HCT116 (cell line): ENCODE data around the gene DTX1. TPM values are rescaled to one million over a fixed set of nuclear protein-coding genes. Genes with fewer than 3 reads are reported as not detected.

Source experiments
- ATAC-seq: fragments of 200-7000 bp; cut with Tn5 transposase; 2 replicates; pipeline ENCODE4 v1.9.1; 2020; ENCODE audit warnings: mild to moderate bottlenecking, moderate library complexity
- BruUV-seq: library from RNA; stranded (reverse); fragments of 400-500 nt; replicated peaks from 2 replicates; lab custom pipeline; 2021; lab: Mats Ljungman, UMichigan
- CTCF ChIA-PET: fragments of 300-600 bp; sonication (Branson Sonifier 250); formaldehyde crosslinking; loops from one replicate; lab custom pipeline; 2021; ENCODE audit warnings: antibody characterized with exemption; lab: Charles Lee
- POLR2A ChIA-PET: fragments of 300-600, 350-600 bp; sonication (Branson Sonifier 250); formaldehyde crosslinking; loops from one replicate; lab custom pipeline; 2021; ENCODE audit warnings: antibody characterized with exemption; lab: Charles Lee
- RAD21 ChIA-PET, 2 experiments: fragments of 300-600 bp; sonication (Branson Sonifier 250); formaldehyde crosslinking; loops; one replicate each; lab custom pipeline; 2023; ENCODE audit warnings: low total read pairs in 2 of 2; ENCODE audit not compliant: uncharacterized antibody in 2 of 2, unreplicated experiment in 2 of 2, low non-redundant PET in 1 of 2; lab: Charles Lee
- DNase-seq: peaks from one replicate; pipeline ENCODE4 v3.0.0-alpha.2; 2010; ENCODE audit warnings: low read depth, low spot score
- H2AFZ ChIP-seq: fragments of 200-600 bp; shearing (Covaris generic), sonication (generic); 2 replicates; pipeline ENCODE4 v1.6.1; 2017; ENCODE audit warnings: low read depth, mixed run types, mixed read lengths, antibody characterized with exemption, low read length; ENCODE audit not compliant: poor library complexity, severe bottlenecking
- H3K27ac ChIP-seq: 2 replicates; pipeline ENCODE4 v1.5.1; 2012; ENCODE audit warnings: low read depth, low read length
- H3K27me3 ChIP-seq: fragments of 200-600 bp; sonication (generic); 2 replicates; pipeline ENCODE4 v1.6.1; 2016; ENCODE audit warnings: mixed run types, low read length, mixed read lengths; ENCODE audit not compliant: insufficient read depth
- H3K36me3 ChIP-seq, 2 experiments: fragments of 200-500 bp in 1 of 2; fragments of 200-600 bp in 1 of 2; sonication (Bioruptor generic) in 1 of 2; sonication (generic) in 1 of 2; 2 replicates each; pipeline versions ENCODE4 v1.5.1 to v1.6.1; 2014 to 2016; ENCODE audit warnings: low read length in 2 of 2, inconsistent platforms in 1 of 2, mixed read lengths in 1 of 2, mixed run types in 1 of 2; ENCODE audit not compliant: insufficient read depth in 2 of 2, control insufficient read depth in 1 of 2
- H3K4me1 ChIP-seq, 2 experiments: fragments of 200-600 bp in 1 of 2; sonication (generic) in 1 of 2; 2 replicates each; pipeline versions ENCODE4 v1.5.1 to v1.6.1; 2012 to 2017; ENCODE audit warnings: low read length in 2 of 2, inconsistent platforms in 1 of 2, mild to moderate bottlenecking in 1 of 2, mixed read lengths in 1 of 2, mixed run types in 1 of 2, moderate library complexity in 1 of 2; ENCODE audit not compliant: insufficient read depth in 2 of 2, control insufficient read depth in 1 of 2
- H3K4me2 ChIP-seq: fragments of 200-600 bp; sonication (generic); 2 replicates; pipeline ENCODE4 v1.6.1; 2017; ENCODE audit warnings: mixed run types, low read length, mixed read lengths
- H3K4me3 ChIP-seq, 2 experiments: fragments of 200-600 bp in 1 of 2; sonication (generic) in 1 of 2; replicated peaks in 1 of 2; 2 replicates each; pipeline ENCODE4 v1.5.1; 2011 to 2016; ENCODE audit warnings: low read length in 2 of 2, control low read depth in 1 of 2, low read depth in 1 of 2, mild to moderate bottlenecking in 1 of 2, mixed read lengths in 1 of 2, mixed run types in 1 of 2
- H3K79me2 ChIP-seq: fragments of 200-600 bp; sonication (generic); 2 replicates; pipeline ENCODE4 v1.6.1; 2017; ENCODE audit warnings: mild to moderate bottlenecking, mixed run types, low read length, moderate library complexity, mixed read lengths; ENCODE audit not compliant: insufficient read depth
- H3K9ac ChIP-seq: fragments of 200-600 bp; sonication (generic); 2 replicates; pipeline ENCODE4 v1.6.1; 2016; ENCODE audit warnings: low read length, mixed read lengths
- H3K9me2 ChIP-seq: fragments of 200-600 bp; sonication (generic), shearing (Covaris generic); 2 replicates; pipeline ENCODE4 v1.6.1; 2017; ENCODE audit warnings: mixed run types, mild to moderate bottlenecking, moderate library complexity; ENCODE audit not compliant: insufficient read depth
- H3K9me3 ChIP-seq, 2 experiments: fragments of 200-500 bp in 1 of 2; fragments of 200-600 bp in 1 of 2; sonication (Bioruptor generic) in 1 of 2; sonication (generic) in 1 of 2; 2 replicates each; pipeline ENCODE4 v1.6.1; 2014 to 2017; ENCODE audit warnings: low read length in 2 of 2, mixed read lengths in 2 of 2, inconsistent platforms in 1 of 2, low read depth in 1 of 2, mild to moderate bottlenecking in 1 of 2, mixed run types in 1 of 2, moderate library complexity in 1 of 2; ENCODE audit not compliant: control insufficient read depth in 1 of 2, insufficient read depth in 1 of 2
- H4K20me1 ChIP-seq: fragments of 200-600 bp; sonication (generic), shearing (Covaris generic); 2 replicates; pipeline ENCODE4 v1.6.1; 2017; ENCODE audit warnings: mixed run types, mild to moderate bottlenecking, moderate library complexity; ENCODE audit not compliant: insufficient read depth
- CBX3 ChIP-seq: IDR thresholded peaks from 2 replicates; pipeline ENCODE4 v1.6.1; 2012; ENCODE audit warnings: low read depth
- EGR1 ChIP-seq: IDR thresholded peaks from 2 replicates; pipeline ENCODE4 v1.6.1; 2012; ENCODE audit warnings: low read depth
- ELF1 ChIP-seq: IDR thresholded peaks from 2 replicates; pipeline ENCODE4 v1.6.1; 2012; ENCODE audit warnings: low read depth, borderline replicate concordance
- EZH2 ChIP-seq: fragments of 200-600 bp; sonication (generic); IDR thresholded peaks from 2 replicates; pipeline ENCODE4 v1.6.1; 2017; ENCODE audit warnings: antibody characterized with exemption, mixed run types
- JUND ChIP-seq: IDR thresholded peaks from 2 replicates; pipeline ENCODE4 v1.6.1; 2012
- REST ChIP-seq: IDR thresholded peaks from 2 replicates; pipeline ENCODE4 v1.6.1; 2012; ENCODE audit warnings: low read depth
- YY1 ChIP-seq: IDR thresholded peaks from 2 replicates; pipeline ENCODE4 v1.6.1; 2011; ENCODE audit warnings: low read length, low read depth, moderate library complexity, mild to moderate bottlenecking; ENCODE audit not compliant: insufficient replicate concordance; ENCODE audit errors: extremely low read depth
- intact Hi-C: fragments of 100-400 bp; cut with micrococcal nuclease; formaldehyde crosslinking; loops from 2 replicates; pipeline ENCODE4 v1.10.0; 2022
- total RNA-seq: library from RNA; stranded (reverse); gene quantifications from one replicate; pipeline ENCODE4 v1.2.1, GENCODE V29; 2021; ENCODE audit not compliant: unreplicated experiment

The DTX1 gene
- total RNA-seq, 1 experiment from 2014 or later = not detected

GRCh38 chr12:113069751-113070116, 13.2 kb downstream of the DTX1 start (continued):
- TF ChIP-seq REST = no peak
- TF ChIP-seq, all 23 proteins: peak for 0

DNA sequence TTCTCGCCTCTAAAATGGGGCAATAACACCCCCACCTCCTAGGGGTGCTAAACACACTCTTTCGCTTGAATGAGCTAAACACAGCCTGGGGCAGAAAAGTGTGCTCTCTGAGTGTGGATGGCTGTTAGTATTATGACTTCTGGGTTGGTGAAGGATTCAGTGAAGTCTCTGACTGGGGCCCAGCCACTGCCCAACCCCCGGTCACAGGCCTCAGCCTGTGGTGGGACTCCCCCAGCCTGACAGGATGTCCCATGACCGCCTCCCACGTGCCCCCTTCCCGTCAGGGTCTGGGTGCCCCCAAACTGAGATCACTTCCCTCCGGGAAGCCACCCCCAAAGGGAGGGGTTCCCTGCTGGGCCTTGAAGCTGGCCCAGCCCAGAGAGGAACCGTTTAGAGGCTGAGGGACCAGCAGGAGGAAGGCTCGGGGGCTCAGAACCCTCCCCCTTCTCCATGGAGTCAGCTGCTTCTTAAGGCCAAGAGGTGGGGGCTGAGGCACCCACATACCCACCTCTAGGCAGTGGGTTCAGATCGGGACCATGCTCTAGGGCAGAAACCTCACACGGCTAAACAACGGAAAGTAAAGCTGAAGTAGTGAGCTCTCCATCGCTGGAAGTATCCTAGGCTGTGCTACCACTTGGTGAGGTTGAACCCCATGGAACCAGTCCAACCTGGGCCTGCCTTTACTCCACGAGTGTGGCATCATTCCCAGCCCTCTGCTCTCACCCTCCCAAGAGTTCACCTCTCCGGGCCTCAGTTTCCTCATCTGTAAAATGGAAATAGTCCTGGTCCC, 13.8 kb downstream of the DTX1 start:
- POLR2A ChIA-PET = interaction anchor here (0.5 kb wide), 1 partner anchor 153 kb away, joined by 4 read pairs; no protein-coding TSS in a partner anchor
- Histone ChIP-seq H3K9me2 (no peaks in the 10 kb centered on the region), H4K20me1 (no peaks in the 10 kb centered on the region), H3K27me3 (no peaks in the 10 kb centered on the region), H3K79me2 (no peaks in the 10 kb centered on the region), H3K9me3 (no peaks in the 10 kb centered on the region), H3K4me2 (no peak overlapping the region), H3K36me3 (no peaks in the 10 kb centered on the region), H3K27ac (no peak overlapping the region), H3K4me3 (no peak overlapping the region), H2AFZ (no peak overlapping the region), H3K9ac (no peak overlapping the region), H3K4me1 (no peaks in the 10 kb centered on the region)
- CTCF ChIA-PET = no interaction called here
- RAD21 ChIA-PET = no interaction called here
- TF ChIP-seq EGR1 (no peak), EZH2 (no peak), JUND (no peak), YY1 (no peak), CBX3 (no peak), ELF1 (no peak)
- no peak for DNase-seq
- intact Hi-C loops = no loop called here
- no peak for ATAC-seq
- BruUV-seq = no TSS peak
